Ureter (tissue), 1 donor: Measurements from ENCODE around the gene NLRC5. TPM values are rescaled to one million over a fixed set of nuclear protein-coding genes. Genes with fewer than 3 reads are reported as not detected.
"Not testable (repeated sequence)": the region's sequence is repeated elsewhere in the genome, so short reads cannot be mapped to it uniquely, and the experiment has no call there.

Experiments used
- DNase-seq: peaks from one replicate; pipeline ENCODE4 v3.0.0-alpha.2; 2020; ENCODE audit warnings: low spot score
- total RNA-seq: library from RNA; stranded (reverse); gene quantifications from one replicate; pipeline ENCODE4 v1.2.4, GENCODE V29; 2023
- donor health status: DM: yes; HTN: yes; CAD: no.

Gene NLRC5
- total RNA-seq, 1 donor from 2014 or later: 50.1 TPM

DNA sequence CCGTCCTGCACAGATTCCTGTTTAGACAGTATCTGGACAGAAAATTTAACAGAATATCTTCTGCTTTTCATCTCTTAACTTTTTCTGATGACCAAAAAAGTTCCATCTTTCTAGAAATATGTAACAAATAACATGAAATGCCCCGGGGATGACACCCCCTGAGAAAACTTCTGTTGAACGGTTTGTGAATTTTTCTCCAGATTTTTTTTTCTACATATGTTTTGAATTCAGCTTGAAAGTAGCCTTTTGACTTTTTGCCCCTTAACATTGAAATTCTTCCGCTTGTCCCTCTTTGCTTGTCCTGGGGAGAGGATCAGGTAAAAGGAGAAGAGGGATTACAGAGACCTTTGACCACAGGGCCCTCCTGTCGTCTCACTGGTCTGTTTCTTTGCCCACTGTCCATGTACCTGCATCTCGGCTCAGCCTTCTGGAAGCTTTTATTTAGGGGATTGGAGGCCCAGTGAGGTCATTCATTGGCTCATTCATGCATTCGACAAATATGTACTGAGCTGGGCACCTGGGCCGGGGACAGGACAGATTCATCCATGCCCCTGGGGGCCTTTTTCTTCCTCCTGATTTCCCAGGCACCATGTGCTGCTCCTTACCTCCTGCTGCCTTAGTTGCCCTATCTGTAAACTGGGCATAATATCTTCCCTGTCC, 83.4 kb downstream of the NLRC5 start:
- DNase-seq: no peak

- no peak for DNase-seq
Measured at GRCh38 chr16:57077714-57078113, 88.4 kb downstream of the NLRC5 start.

GRCh38 chr16:57081744-57082143, 92.4 kb downstream of the NLRC5 start:
- no peak for DNase-seq

- no peak for DNase-seq
Measured at GRCh38 chr16:57082664-57083063, 93.3 kb downstream of the NLRC5 start.

GRCh38 chr16:57083485-57084126, 94.2 kb downstream of the NLRC5 start:
- DNase-seq: no peak

- DNase-seq: peak; percentile 80
Measured at GRCh38 chr16:57084257-57084770, 95.0 kb downstream of the NLRC5 start.

- DNase-seq: no peak
Measured at GRCh38 chr16:57084996-57085395, 95.6 kb downstream of the NLRC5 start.

GRCh38 chr16:57087003-57087402, 97.6 kb downstream of the NLRC5 start:
- DNase-seq: no peak

GRCh38 chr16:57089406-57089805, 100.0 kb downstream of the NLRC5 start:
- no peak for DNase-seq

GRCh38 chr16:57091200-57091974, 102.0 kb downstream of the NLRC5 start:
- no peak for DNase-seq

GRCh38 chr16:57091975-57092785, 102.8 kb downstream of the NLRC5 start, which contains the start of gene CPNE2:
Gene CPNE2 (plus strand): TSS chr16:57092583. CDS start chr16:57110743, 18,160 bp downstream.
- DNase-seq: peak; percentile 56

DNA sequence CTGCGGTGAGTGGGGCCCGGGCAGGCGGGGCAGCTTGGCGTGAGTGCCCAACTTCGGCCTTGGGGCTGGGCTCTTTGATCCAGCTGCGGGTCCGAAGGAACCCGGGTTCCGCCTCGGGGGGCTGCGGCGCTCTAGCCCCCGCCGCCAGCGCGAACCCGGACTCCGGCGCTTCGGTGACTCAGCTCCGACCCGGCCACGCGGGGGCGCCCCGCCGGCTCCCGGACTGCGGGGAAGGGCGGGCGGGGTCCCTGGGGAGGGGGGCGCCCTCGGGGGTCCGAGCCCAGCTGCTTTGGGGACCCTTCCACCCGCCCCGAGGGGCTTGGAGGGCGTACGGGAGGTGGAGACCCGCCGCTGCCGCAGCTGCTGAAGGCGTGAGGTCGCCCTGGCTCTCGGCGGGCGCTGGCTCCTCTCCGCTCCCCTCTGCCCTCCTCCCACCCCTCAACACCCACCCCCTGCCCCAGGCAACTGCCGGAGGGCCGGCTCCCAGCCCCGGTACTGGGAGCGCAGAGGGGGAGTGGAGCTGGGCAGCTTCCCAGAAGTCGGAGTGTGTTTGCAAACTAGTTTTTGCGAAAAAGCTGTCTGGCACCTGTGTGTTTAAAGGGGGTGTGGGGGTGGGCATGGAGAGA, 103.5 kb downstream of the NLRC5 start:
- no peak for DNase-seq

GRCh38 chr16:57093666-57094564, 104.6 kb downstream of the NLRC5 start:
- no peak for DNase-seq

DNA sequence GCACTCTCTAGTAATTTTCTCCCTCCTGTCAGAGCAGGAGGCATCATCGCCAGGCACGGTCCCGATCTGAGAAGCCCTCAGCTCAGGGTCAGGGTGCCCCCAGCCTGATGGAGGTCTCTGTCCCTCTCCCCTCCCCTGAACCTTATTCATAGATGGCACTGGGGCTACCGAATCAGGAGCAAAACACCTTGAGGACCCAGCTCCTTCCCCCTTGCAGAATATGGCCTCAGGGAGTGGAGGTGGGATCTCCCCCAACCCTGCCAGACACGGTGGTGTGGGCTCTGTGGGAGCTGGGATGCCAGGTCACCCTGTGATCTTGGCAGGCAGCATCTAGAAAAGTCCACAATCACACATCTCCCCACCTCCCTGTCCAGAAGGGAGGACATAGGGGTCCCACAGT, 105.6 kb downstream of the NLRC5 start:
- no peak for DNase-seq

DNA sequence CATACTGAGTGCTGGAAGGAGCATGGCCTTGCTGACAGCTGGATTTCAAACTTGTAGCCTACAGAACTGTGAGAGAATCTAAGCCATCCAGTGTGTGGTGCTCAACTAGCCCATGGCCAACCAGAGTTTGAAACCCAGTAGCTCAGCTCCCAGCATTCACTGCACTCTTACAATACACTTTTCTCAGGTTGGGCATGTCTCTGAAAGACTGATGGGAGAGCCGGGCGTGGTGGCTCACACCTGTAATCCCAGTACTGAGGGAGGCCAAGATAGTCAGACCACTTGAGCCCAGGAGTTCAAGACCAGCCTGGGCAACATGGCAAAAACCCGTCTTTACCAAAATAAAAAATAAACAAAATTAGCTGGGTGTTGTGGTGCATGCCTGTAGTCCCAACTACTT, 106.8 kb downstream of the NLRC5 start:
- no peak for DNase-seq

DNA sequence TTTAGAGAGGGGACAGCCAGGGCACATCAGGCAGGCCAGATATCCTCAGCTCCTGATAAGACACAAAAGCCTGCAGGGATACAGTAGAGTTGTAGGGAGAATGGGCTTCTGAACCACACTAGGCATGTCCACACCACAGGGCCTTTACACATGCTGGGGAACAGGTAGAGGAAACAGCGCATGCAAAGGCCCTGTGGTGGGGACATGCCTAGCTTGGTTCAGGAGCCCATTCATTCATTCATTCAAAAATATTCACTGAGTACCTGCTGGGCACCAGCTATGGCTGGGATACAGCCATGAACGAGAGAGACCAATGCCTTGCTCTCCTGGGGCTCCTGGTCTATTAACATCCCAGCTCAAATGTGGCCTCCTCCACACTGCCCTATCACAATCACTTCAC, 107.4 kb downstream of the NLRC5 start:
- DNase-seq: no peak

- DNase-seq: no peak
Measured at GRCh38 chr16:57098188-57098841, 109.0 kb downstream of the NLRC5 start.

DNA sequence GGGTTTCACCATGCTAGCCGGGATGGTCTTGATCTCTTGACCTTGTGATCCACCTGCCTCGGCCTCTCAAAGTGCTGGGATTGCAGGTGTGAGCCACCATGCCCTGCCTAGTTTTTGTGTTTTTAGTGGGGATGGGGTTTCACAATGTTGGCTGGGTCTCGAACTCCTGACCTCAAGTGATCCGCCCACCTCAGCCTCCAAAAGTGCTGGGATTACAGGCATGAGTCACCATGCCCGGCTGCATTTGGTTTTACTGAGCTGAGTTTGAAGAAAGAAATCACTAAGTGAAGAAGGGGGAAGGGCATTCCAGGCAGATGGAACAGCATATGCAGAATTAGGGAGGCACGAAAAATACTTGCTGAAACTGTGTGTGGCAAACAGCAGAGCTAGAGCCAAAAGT, 110.6 kb downstream of the NLRC5 start:
- not testable (repeated sequence) for DNase-seq

GRCh38 chr16:57100445-57100844, 111.1 kb downstream of the NLRC5 start:
- DNase-seq: no peak
